ENCODE measurements around the gene BBS9.

The BBS9 gene

GRCh38 chr7:33152087-33152486, 22.7 kb downstream of the BBS9 start:
- TF ChIP-seq CTCF (IDR thresholded peaks at IDR 0.05; ENCODE audit: unreplicated experiment in 3 of 3), result no peak
- H3K4me1 Mint-ChIP-seq, result peaks cover 25% of the 10 kb centered on the region
- no peak overlapping the region for H3K4me3 Mint-ChIP-seq
- H3K27ac Mint-ChIP-seq, result no peak overlapping the region
- H3K36me3 Mint-ChIP-seq (ENCODE audit: low read depth), result peaks cover 16% of the 10 kb centered on the region
- no peaks in the 10 kb centered on the region for H3K9me3 Mint-ChIP-seq
- H3K27me3 Mint-ChIP-seq (ENCODE audit: low read depth), result no peaks in the 10 kb centered on the region

GRCh38 chr7:33155811-33156210, 26.4 kb downstream of the BBS9 start:
- no peak overlapping the region for H3K27ac Mint-ChIP-seq
- H3K27me3 Mint-ChIP-seq (ENCODE audit: low read depth), result no peaks in the 10 kb centered on the region
- TF ChIP-seq CTCF (IDR thresholded peaks at IDR 0.05; ENCODE audit: unreplicated experiment in 3 of 3), result no peak
- H3K36me3 Mint-ChIP-seq (ENCODE audit: low read depth), result peaks cover 26% of the 10 kb centered on the region
- H3K4me3 Mint-ChIP-seq, result no peak overlapping the region
- H3K9me3 Mint-ChIP-seq, result no peaks in the 10 kb centered on the region
- H3K4me1 Mint-ChIP-seq, result peaks cover 9% of the 10 kb centered on the region

- no peaks in the 10 kb centered on the region for H3K27me3 Mint-ChIP-seq (ENCODE audit: low read depth)
- no peaks in the 10 kb centered on the region for H3K9me3 Mint-ChIP-seq
- no peak for TF ChIP-seq CTCF (IDR thresholded peaks at IDR 0.05; ENCODE audit: unreplicated experiment in 3 of 3)
- peaks cover 26% of the 10 kb centered on the region for H3K36me3 Mint-ChIP-seq (ENCODE audit: low read depth)
- no peak overlapping the region for H3K4me3 Mint-ChIP-seq
- H3K4me1 Mint-ChIP-seq, result peaks cover 8% of the 10 kb centered on the region
- H3K27ac Mint-ChIP-seq, result no peak overlapping the region
These were observed 27.1 kb downstream of the BBS9 start for GRCh38 chr7:33156441-33156840.

GRCh38 chr7:33157311-33157710, 27.9 kb downstream of the BBS9 start:
- no peaks in the 10 kb centered on the region for H3K27me3 Mint-ChIP-seq (ENCODE audit: low read depth)
- peaks cover 8% of the 10 kb centered on the region for H3K4me1 Mint-ChIP-seq
- peak overlapping the region; percentile 26 to 46 (median 41) for H3K27ac Mint-ChIP-seq
- TF ChIP-seq CTCF (IDR thresholded peaks at IDR 0.05; ENCODE audit: unreplicated experiment in 3 of 3), result no peak
- H3K9me3 Mint-ChIP-seq, result peaks cover 7% of the 10 kb centered on the region
- peaks cover 34% of the 10 kb centered on the region for H3K36me3 Mint-ChIP-seq (ENCODE audit: low read depth)
- no peak overlapping the region for H3K4me3 Mint-ChIP-seq

- TF ChIP-seq CTCF (IDR thresholded peaks at IDR 0.05; ENCODE audit: unreplicated experiment in 3 of 3), result no peak
- Mint-ChIP-seq H3K4me1 (peaks cover 8% of the 10 kb centered on the region), H3K4me3 (no peak overlapping the region), H3K9me3 (peaks cover 8% of the 10 kb centered on the region), H3K27me3 (ENCODE audit: low read depth) (no peaks in the 10 kb centered on the region), H3K27ac (peak overlapping the region in 2 of 3 experiments; percentile 41 to 46), H3K36me3 (ENCODE audit: low read depth) (peaks cover 39% of the 10 kb centered on the region)
These were observed 28.4 kb downstream of the BBS9 start for GRCh38 chr7:33157781-33158180.

GRCh38 chr7:33177876-33178275, 48.5 kb downstream of the BBS9 start:
- TF ChIP-seq CTCF (IDR thresholded peaks at IDR 0.05; ENCODE audit: unreplicated experiment in 3 of 3), result no peak
- Mint-ChIP-seq H3K27me3 (ENCODE audit: low read depth) (no peaks in the 10 kb centered on the region), H3K4me3 (no peak overlapping the region), H3K27ac (no peak overlapping the region), H3K4me1 (no peaks in the 10 kb centered on the region), H3K36me3 (ENCODE audit: low read depth) (peaks cover 31% of the 10 kb centered on the region), H3K9me3 (peaks cover 5% of the 10 kb centered on the region)

Measured in nephron (organoid).